H1 (cell line): ENCODE measurements around the gene RASGRF1. TPM values are rescaled to one million over a fixed set of nuclear protein-coding genes. Genes with fewer than 3 reads are reported as not detected.
A peak's percentile ranks its signal among the peaks of the same experiment; 100 is the strongest.

Source experiments
- CBX5 ChIP-seq: fragments of 300-800, 300-1000 bp; sonication (generic); IDR thresholded peaks from 2 replicates; pipeline ENCODE4 v1.7.1; 2016; ENCODE audit warnings: antibody characterized with exemption, low read length, low read depth
- CEBPB ChIP-seq: IDR thresholded peaks from 2 replicates; pipeline ENCODE4 v1.6.1; 2012; ENCODE audit warnings: low read depth, low read length
- CREB1 ChIP-seq: IDR thresholded peaks from 2 replicates; pipeline ENCODE4 v1.6.1; 2012; ENCODE audit warnings: inconsistent platforms
- FOSL1 ChIP-seq: IDR thresholded peaks from 2 replicates; pipeline ENCODE4 v1.6.1; 2011; ENCODE audit warnings: mild to moderate bottlenecking, low read depth, low read length, moderate library complexity; ENCODE audit not compliant: insufficient read depth
- GABPA ChIP-seq: IDR thresholded peaks from 2 replicates; pipeline ENCODE4 v1.6.1; 2011; ENCODE audit warnings: mild to moderate bottlenecking, low read length, moderate library complexity, borderline replicate concordance; ENCODE audit not compliant: insufficient read depth
- JUN ChIP-seq: IDR thresholded peaks from 2 replicates; pipeline ENCODE4 v1.6.1; 2011; ENCODE audit warnings: low read depth, mild to moderate bottlenecking, improper control_type of control experiment, low read length
- KDM5A ChIP-seq: fragments of 200-600 bp; IDR thresholded peaks from 2 replicates; pipeline ENCODE4 v1.7.1; 2012; ENCODE audit warnings: mild to moderate bottlenecking, low read length, inconsistent platforms, mixed read lengths
- NANOG ChIP-seq: IDR thresholded peaks from 2 replicates; pipeline ENCODE4 v1.6.1; 2011; ENCODE audit warnings: low read length, low read depth, mild to moderate bottlenecking, inconsistent platforms; ENCODE audit not compliant: insufficient read depth, poor library complexity, severe bottlenecking
- POU5F1 ChIP-seq: IDR thresholded peaks from 2 replicates; pipeline ENCODE4 v1.6.1; 2011; ENCODE audit warnings: low read depth, mild to moderate bottlenecking, low read length, moderate library complexity
- SAP30 ChIP-seq: fragments of 300-600 bp; sonication (generic); IDR thresholded peaks from 2 replicates; pipeline ENCODE4 v1.7.1; 2012; ENCODE audit warnings: low read length, moderate library complexity, mild to moderate bottlenecking, inconsistent platforms; ENCODE audit not compliant: insufficient read depth, insufficient replicate concordance
- SIN3A ChIP-seq, 2 experiments: IDR thresholded peaks in 1 of 2; conservative IDR thresholded peaks in 1 of 2; 2 replicates each; pipeline ENCODE4 v1.6.1; 2011 to 2012; ENCODE audit warnings: low read length in 2 of 2, improper control_type of control experiment in 1 of 2, low read depth in 1 of 2, mild to moderate bottlenecking in 1 of 2
- SIRT6 ChIP-seq: IDR thresholded peaks from one replicate; pipeline ENCODE4 v1.7.1; 2012; ENCODE audit warnings: low read length, inconsistent platforms
- SP1 ChIP-seq: IDR thresholded peaks from 2 replicates; pipeline ENCODE4 v1.6.1; 2011; ENCODE audit warnings: low read depth, low read length
- SP4 ChIP-seq: IDR thresholded peaks from 2 replicates; pipeline ENCODE4 v1.6.1; 2012; ENCODE audit warnings: low read length, inconsistent platforms
- TAF1 ChIP-seq: IDR thresholded peaks from 2 replicates; pipeline ENCODE4 v1.6.1; 2011; ENCODE audit warnings: mild to moderate bottlenecking, low read depth, low read length
- TBP ChIP-seq: IDR thresholded peaks from 2 replicates; pipeline ENCODE4 v1.6.1; 2011; ENCODE audit warnings: low read depth, low read length, improper control_type of control experiment
- TCF12 ChIP-seq: IDR thresholded peaks from 2 replicates; pipeline ENCODE4 v1.6.1; 2011; ENCODE audit warnings: low read depth, mild to moderate bottlenecking, low read length
- ZNF274 ChIP-seq: IDR thresholded peaks from 2 replicates; pipeline ENCODE4 v1.7.0; 2012; ENCODE audit warnings: low read length, borderline replicate concordance; ENCODE audit errors: extremely low read depth
- polyA plus RNA-seq, 7 experiments: library from polyadenylated mRNA; depleted of rRNA in 3 of 7; stranded (reverse) in 5 of 7; unstranded in 2 of 7; fragments of >200 nt in 5 of 7; fragments of 200-250 nt in 2 of 7; gene quantifications; 1 replicate in 5 of 7; 2 replicates in 1 of 7; 4 replicates in 1 of 7; pipeline versions ENCODE4 v1.2.1 to v1.2.3, GENCODE V29; 2011 to 2013; ENCODE audit warnings: missing spikeins in 2 of 7, mixed read lengths in 2 of 7
- total RNA-seq: library from RNA; stranded (reverse); fragmentation: NEBNext Ultra II Directional; extraction: Animal tissue kit (Norgen Biotek cat#: 25700); gene quantifications from 2 replicates; pipeline ENCODE4 v1.2.1, GENCODE V29; 2021
- TF ChIP-seq, protein P1 (sequence below): IDR thresholded peaks from 2 replicates; pipeline ENCODE4 v1.6.1; 2012; ENCODE audit warnings: inconsistent platforms

RASGRF1 gene
- total and polyA plus RNA-seq, 2 of the 8 experiments (the other 6 are each of a cell fraction or from before 2014, with no cell fraction given), result 0.42 to 0.67 TPM

DNA sequence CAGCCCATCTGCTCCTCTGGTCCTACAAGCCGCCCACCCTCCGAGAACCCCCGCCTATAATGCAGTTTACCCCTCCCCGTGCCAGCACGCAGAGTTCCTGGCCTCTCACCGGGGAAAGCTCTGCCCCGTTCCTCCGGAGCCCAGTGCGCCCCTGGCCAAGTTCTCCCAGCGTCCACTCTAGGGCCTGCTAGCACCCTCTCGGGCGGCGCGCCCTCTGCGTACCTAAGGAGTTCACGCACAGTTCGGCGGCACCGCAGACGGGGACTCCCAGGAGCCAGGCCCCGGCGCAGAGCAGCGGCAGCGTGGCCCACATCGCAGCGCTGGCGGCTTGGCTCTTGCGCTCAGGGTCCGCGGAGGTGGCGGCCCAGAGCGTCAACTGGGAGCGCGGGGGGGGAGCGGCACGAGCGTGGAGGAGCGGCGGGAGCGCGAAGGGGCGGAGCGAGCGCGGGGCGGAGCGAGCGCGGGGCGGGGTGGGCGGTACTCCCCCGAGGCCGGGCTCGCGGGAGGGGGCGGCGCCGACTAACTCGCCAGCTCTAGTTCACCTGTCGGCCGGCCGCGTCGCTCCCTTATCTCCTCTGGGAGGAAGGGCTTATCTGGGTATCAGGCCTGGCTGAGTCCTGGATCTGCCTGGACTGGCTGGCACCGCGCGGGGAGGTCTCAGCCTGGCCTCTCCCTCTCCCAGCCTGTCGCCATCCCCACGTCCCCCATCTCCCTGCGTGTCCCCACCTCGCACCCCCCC, 145.7 kb downstream of the RASGRF1 start, which contains the start of gene CTSH (continued):
- no peak for TF ChIP-seq FOSL1
- TF ChIP-seq TBP, result no peak; the same call in 1 of the 2 replicates
- no peak for TF ChIP-seq KDM5A
- no peak for TF ChIP-seq CREB1
- TF ChIP-seq CEBPB, result no peak
- no peak for TF ChIP-seq JUN
- TF ChIP-seq GABPA, result no peak
- no peak for TF ChIP-seq SIRT6
- TF ChIP-seq TCF12, result no peak
- TF ChIP-seq CBX5, result no peak
- TF ChIP-seq SIN3A (conservative IDR thresholded peaks at IDR 0.05 in 1 of 2, IDR thresholded peaks at IDR 0.05 in 1 of 2; ENCODE audit: low read depth in 1 of 2, low read length in 2 of 2), result no peak
- no peak for TF ChIP-seq ZNF274
- TF ChIP-seq NANOG, result no peak
- no peak for TF ChIP-seq SP1
- TF ChIP-seq SAP30, result no peak
- no peak for TF ChIP-seq SP4
- TF ChIP-seq, protein P1, sequence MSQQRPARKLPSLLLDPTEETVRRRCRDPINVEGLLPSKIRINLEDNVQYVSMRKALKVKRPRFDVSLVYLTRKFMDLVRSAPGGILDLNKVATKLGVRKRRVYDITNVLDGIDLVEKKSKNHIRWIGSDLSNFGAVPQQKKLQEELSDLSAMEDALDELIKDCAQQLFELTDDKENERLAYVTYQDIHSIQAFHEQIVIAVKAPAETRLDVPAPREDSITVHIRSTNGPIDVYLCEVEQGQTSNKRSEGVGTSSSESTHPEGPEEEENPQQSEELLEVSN, result peak; percentile 95
- no peak for TF ChIP-seq POU5F1
- peak; percentile 65 for TF ChIP-seq TAF1
